ENCODE measurements around the gene BCL2A1.
"Not testable (repeated sequence)": the region's sequence is repeated elsewhere in the genome, so short reads cannot be mapped to it uniquely, and the experiment has no call there.

Gene BCL2A1

GRCh38 chr15:79970624-79971434 lies at the start of gene BCL2A1:
BCL2A1 (minus strand) TSS chr15:79971196; CDS start chr15:79971119, 77 bp downstream.
- TF ChIP-seq CTCF (IDR thresholded peaks at IDR 0.05), result peak; percentile 45
- Histone ChIP-seq H3K9me3 (no peaks in the 10 kb centered on the region), H3K4me1 (ENCODE audit: control insufficient read depth in 1 of 2, insufficient read depth in 1 of 2, low read depth in 1 of 2, low read length in 1 of 2) (peaks cover 64 to 66% of the 10 kb centered on the region in 2 experiments), H3K4me3 (ENCODE audit: low read depth in 1 of 2, low read length in 1 of 2) (peak within 1 kb of the TSS; percentile 75 to 80), H3K27ac (peak within 1 kb of the TSS; percentile 92), H3K36me3 (peaks cover 5% of the 10 kb centered on the region), H3K27me3 (no peaks in the 10 kb centered on the region)

GRCh38 chr15:80020731-80021130 lies 49.7 kb upstream of the BCL2A1 start:
- H3K36me3 ChIP-seq, result no peaks in the 10 kb centered on the region
- no peak overlapping the region for H3K27ac ChIP-seq
- H3K9me3 ChIP-seq, result no peaks in the 10 kb centered on the region
- no peak for TF ChIP-seq CTCF (IDR thresholded peaks at IDR 0.05)
- no peaks in the 10 kb centered on the region for H3K27me3 ChIP-seq
- no peaks in the 10 kb centered on the region for H3K4me1 ChIP-seq (ENCODE audit: control insufficient read depth in 1 of 2, insufficient read depth in 1 of 2, low read depth in 1 of 2, low read length in 1 of 2)
- H3K4me3 ChIP-seq (ENCODE audit: low read depth in 1 of 2, low read length in 1 of 2), result no peak overlapping the region

- not testable (repeated sequence) for H3K36me3 ChIP-seq; H3K27me3 ChIP-seq; H3K27ac ChIP-seq; H3K4me3 ChIP-seq (ENCODE audit: low read depth in 1 of 2, low read length in 1 of 2); H3K4me1 ChIP-seq (ENCODE audit: control insufficient read depth in 1 of 2, insufficient read depth in 1 of 2, low read depth in 1 of 2, low read length in 1 of 2); H3K9me3 ChIP-seq
These were observed 49.2 kb upstream of the BCL2A1 start for GRCh38 chr15:80020149-80020548.

GRCh38 chr15:80019168-80019745 lies 48.3 kb upstream of the BCL2A1 start:
- no peaks in the 10 kb centered on the region for H3K27me3 ChIP-seq
- no peak for TF ChIP-seq CTCF (IDR thresholded peaks at IDR 0.05)
- H3K9me3 ChIP-seq, result no peaks in the 10 kb centered on the region
- H3K27ac ChIP-seq, result no peak overlapping the region
- no peak overlapping the region for H3K4me3 ChIP-seq (ENCODE audit: low read depth in 1 of 2, low read length in 1 of 2)
- no peaks in the 10 kb centered on the region for H3K4me1 ChIP-seq (ENCODE audit: control insufficient read depth in 1 of 2, insufficient read depth in 1 of 2, low read depth in 1 of 2, low read length in 1 of 2)
- H3K36me3 ChIP-seq, result no peaks in the 10 kb centered on the region

- H3K4me3 ChIP-seq (ENCODE audit: low read depth in 1 of 2, low read length in 1 of 2); H3K9me3 ChIP-seq; H3K4me1 ChIP-seq (ENCODE audit: control insufficient read depth in 1 of 2, insufficient read depth in 1 of 2, low read depth in 1 of 2, low read length in 1 of 2); H3K27me3 ChIP-seq; H3K36me3 ChIP-seq; H3K27ac ChIP-seq: not testable (repeated sequence)
These were observed 46.1 kb upstream of the BCL2A1 start for GRCh38 chr15:80017139-80017538.

- H3K9me3 ChIP-seq; H3K27ac ChIP-seq; H3K4me3 ChIP-seq (ENCODE audit: low read depth in 1 of 2, low read length in 1 of 2); H3K36me3 ChIP-seq; H3K27me3 ChIP-seq; H3K4me1 ChIP-seq (ENCODE audit: control insufficient read depth in 1 of 2, insufficient read depth in 1 of 2, low read depth in 1 of 2, low read length in 1 of 2): not testable (repeated sequence)
These were observed 45.5 kb upstream of the BCL2A1 start for GRCh38 chr15:80016506-80016905.

- Histone ChIP-seq H3K4me1 (ENCODE audit: control insufficient read depth in 1 of 2, insufficient read depth in 1 of 2, low read depth in 1 of 2, low read length in 1 of 2) (no peaks in the 10 kb centered on the region), H3K9me3 (no peaks in the 10 kb centered on the region), H3K27ac (no peak overlapping the region), H3K4me3 (ENCODE audit: low read depth in 1 of 2, low read length in 1 of 2) (no peak overlapping the region), H3K36me3 (no peaks in the 10 kb centered on the region), H3K27me3 (no peaks in the 10 kb centered on the region)
- no peak for TF ChIP-seq CTCF (IDR thresholded peaks at IDR 0.05)
These were observed 44.2 kb upstream of the BCL2A1 start for GRCh38 chr15:80015156-80015555.

- H3K9me3 ChIP-seq; H3K27ac ChIP-seq; H3K4me3 ChIP-seq (ENCODE audit: low read depth in 1 of 2, low read length in 1 of 2); H3K4me1 ChIP-seq (ENCODE audit: control insufficient read depth in 1 of 2, insufficient read depth in 1 of 2, low read depth in 1 of 2, low read length in 1 of 2); H3K36me3 ChIP-seq; H3K27me3 ChIP-seq: not testable (repeated sequence)
These were observed 43.2 kb upstream of the BCL2A1 start for GRCh38 chr15:80014186-80014585.
